ENCODE results near the gene ABAT.

- TF ChIP-seq FOXK2 (IDR thresholded peaks at IDR 0.05) (no peak), SUZ12 (IDR thresholded peaks at IDR 0.05) (no peak), SP1 (IDR thresholded peaks at IDR 0.05) (no peak), L3MBTL2 (conservative IDR thresholded peaks at IDR 0.05) (no peak), FOXM1 (IDR thresholded peaks at IDR 0.05; ENCODE audit: borderline replicate concordance) (no peak), ELF4 (IDR thresholded peaks at IDR 0.05) (no peak), BHLHE40 (IDR thresholded peaks at IDR 0.05; ENCODE audit: borderline replicate concordance) (no peak), FOXA1 (IDR thresholded peaks at IDR 0.05) (no peak)
- TF ChIP-seq, protein P1, sequence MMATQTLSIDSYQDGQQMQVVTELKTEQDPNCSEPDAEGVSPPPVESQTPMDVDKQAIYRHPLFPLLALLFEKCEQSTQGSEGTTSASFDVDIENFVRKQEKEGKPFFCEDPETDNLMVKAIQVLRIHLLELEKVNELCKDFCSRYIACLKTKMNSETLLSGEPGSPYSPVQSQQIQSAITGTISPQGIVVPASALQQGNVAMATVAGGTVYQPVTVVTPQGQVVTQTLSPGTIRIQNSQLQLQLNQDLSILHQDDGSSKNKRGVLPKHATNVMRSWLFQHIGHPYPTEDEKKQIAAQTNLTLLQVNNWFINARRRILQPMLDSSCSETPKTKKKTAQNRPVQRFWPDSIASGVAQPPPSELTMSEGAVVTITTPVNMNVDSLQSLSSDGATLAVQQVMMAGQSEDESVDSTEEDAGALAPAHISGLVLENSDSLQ (IDR thresholded peaks at IDR 0.05), result no peak
These were observed 107.4 kb downstream of the ABAT start for GRCh38 chr16:8781797-8782196.

Measured in HEK293T (cell line).